Activated CD4-positive, alpha-beta T cell treated with anti-CD3 and anti-CD28 coated beads, Interleukin-2, amount 10 ng/mL, durations not matched to agents 7 days and 5 days (primary cell): Measurements from ENCODE around the gene BOLA3. TPM values are rescaled to one million over a fixed set of nuclear protein-coding genes. Genes with fewer than 3 reads are reported as not detected.
"Not testable (repeated sequence)": the region's sequence is repeated elsewhere in the genome, so short reads cannot be mapped to it uniquely, and the experiment has no call there.

Experiments
- CTCF ChIA-PET: fragments of 350-600 bp; sonication (Branson Sonifier 250); formaldehyde crosslinking; loops from one replicate; lab custom pipeline; 2021; ENCODE audit warnings: antibody characterized with exemption; lab: Charles Lee
- POLR2A ChIA-PET: fragments of 350-600 bp; sonication (Branson Sonifier 250); formaldehyde crosslinking; loops from one replicate; lab custom pipeline; 2021; ENCODE audit warnings: antibody characterized with exemption; lab: Charles Lee
- DNase-seq: peaks from one replicate; pipeline ENCODE4 v3.0.0-alpha.2; 2020
- H3K27ac Mint-ChIP-seq: one replicate; pipeline ENCODE4 v1.8.0; 2021; ENCODE audit warnings: mild to moderate bottlenecking, moderate library complexity, mixed read lengths
- H3K27me3 Mint-ChIP-seq: one replicate; pipeline ENCODE4 v1.8.0; 2021; ENCODE audit warnings: mixed read lengths
- H3K36me3 Mint-ChIP-seq: one replicate; pipeline ENCODE4 v1.8.0; 2021; ENCODE audit warnings: low read depth, mixed read lengths
- H3K4me1 Mint-ChIP-seq: one replicate; pipeline ENCODE4 v1.8.0; 2021; ENCODE audit warnings: mixed read lengths
- H3K4me3 Mint-ChIP-seq: one replicate; pipeline ENCODE4 v1.8.0; 2021; ENCODE audit warnings: mild to moderate bottlenecking, moderate library complexity, mixed read lengths
- H3K9me3 Mint-ChIP-seq: one replicate; pipeline ENCODE4 v1.8.0; 2021; ENCODE audit warnings: mixed read lengths
- total RNA-seq, 2 experiments: library from RNA; stranded (reverse); gene quantifications; one replicate each; pipeline ENCODE4 v1.2.3, GENCODE V29; 2021

The BOLA3 gene
- total RNA-seq, 2 experiments from 2014 or later: 53.3 to 63.2 TPM

- CTCF ChIA-PET: interaction anchor here (0.8 to 1.5 kb wide), 2 partner anchors 21 to 48 kb away, joined by 3 read pairs; no protein-coding TSS in a partner anchor
- POLR2A ChIA-PET: no interaction called here
- Mint-ChIP-seq H3K9me3 (no peaks in the 10 kb centered on the region), H3K4me1 (no peaks in the 10 kb centered on the region), H3K4me3 (no peak overlapping the region), H3K36me3 (peaks cover 15% of the 10 kb centered on the region), H3K27ac (peak overlapping the region; percentile 26), H3K27me3 (no peaks in the 10 kb centered on the region)
- no peak for DNase-seq
Observed at GRCh38 chr2:74099271-74099670, 48.4 kb downstream of the BOLA3 start.

GRCh38 chr2:74097574-74097973 lies 50.1 kb downstream of the BOLA3 start:
- ChIA-PET CTCF (interaction anchor here (0.6 to 1.0 kb wide), 2 partner anchors 23 to 301 kb away, joined by 3 read pairs; no protein-coding TSS in a partner anchor), POLR2A (no interaction called here)

GRCh38 chr2:74096052-74096451 lies 51.7 kb downstream of the BOLA3 start:
- no peak for DNase-seq
- Mint-ChIP-seq H3K36me3 (peaks cover 19% of the 10 kb centered on the region), H3K27me3 (no peaks in the 10 kb centered on the region), H3K4me3 (no peak overlapping the region), H3K9me3 (no peaks in the 10 kb centered on the region), H3K27ac (no peak overlapping the region), H3K4me1 (no peaks in the 10 kb centered on the region)
- ChIA-PET POLR2A (no interaction called here), CTCF (no interaction called here)

More at GRCh38 chr2:74097574-74097973, 50.1 kb downstream of the BOLA3 start:
- no peak for DNase-seq
- Mint-ChIP-seq H3K4me1 (no peaks in the 10 kb centered on the region), H3K36me3 (peaks cover 21% of the 10 kb centered on the region), H3K27me3 (no peaks in the 10 kb centered on the region), H3K4me3 (no peak overlapping the region), H3K9me3 (no peaks in the 10 kb centered on the region), H3K27ac (no peak overlapping the region)

- H3K4me1 Mint-ChIP-seq: no peaks in the 10 kb centered on the region
- H3K27me3 Mint-ChIP-seq: no peaks in the 10 kb centered on the region
- POLR2A ChIA-PET: no interaction called here
- CTCF ChIA-PET: no interaction called here
- H3K36me3 Mint-ChIP-seq: peaks cover 20% of the 10 kb centered on the region
- H3K27ac Mint-ChIP-seq: no peak overlapping the region
- no peak overlapping the region for H3K4me3 Mint-ChIP-seq
- no peak for DNase-seq
- no peaks in the 10 kb centered on the region for H3K9me3 Mint-ChIP-seq
Observed at GRCh38 chr2:74095632-74096031, 52.1 kb downstream of the BOLA3 start.

GRCh38 chr2:74094291-74094690 lies 53.4 kb downstream of the BOLA3 start:
- Mint-ChIP-seq H3K36me3 (peaks cover 23% of the 10 kb centered on the region), H3K27me3 (no peaks in the 10 kb centered on the region), H3K4me3 (no peak overlapping the region), H3K9me3 (no peaks in the 10 kb centered on the region), H3K27ac (no peak overlapping the region), H3K4me1 (no peaks in the 10 kb centered on the region)
- ChIA-PET POLR2A (no interaction called here), CTCF (interaction anchor here (0.6 kb wide), 1 partner anchor 745 kb away, joined by 3 read pairs; no protein-coding TSS in a partner anchor)
- no peak for DNase-seq

GRCh38 chr2:74093840-74094239 lies 53.9 kb downstream of the BOLA3 start:
- Mint-ChIP-seq H3K36me3 (peaks cover 26% of the 10 kb centered on the region), H3K4me1 (no peaks in the 10 kb centered on the region), H3K4me3 (no peak overlapping the region), H3K27ac (no peak overlapping the region), H3K9me3 (no peaks in the 10 kb centered on the region), H3K27me3 (no peaks in the 10 kb centered on the region)
- DNase-seq: no peak
- ChIA-PET CTCF (interaction anchor here (0.6 kb wide), 1 partner anchor 745 kb away, joined by 3 read pairs; no protein-coding TSS in a partner anchor), POLR2A (no interaction called here)

GRCh38 chr2:74093426-74093825 lies 54.3 kb downstream of the BOLA3 start:
- ChIA-PET POLR2A (no interaction called here), CTCF (no interaction called here)
- DNase-seq: no peak
- H3K4me3 Mint-ChIP-seq: no peak overlapping the region
- H3K36me3 Mint-ChIP-seq: peaks cover 26% of the 10 kb centered on the region
- no peaks in the 10 kb centered on the region for H3K9me3 Mint-ChIP-seq
- no peaks in the 10 kb centered on the region for H3K27me3 Mint-ChIP-seq
- H3K4me1 Mint-ChIP-seq: no peaks in the 10 kb centered on the region
- no peak overlapping the region for H3K27ac Mint-ChIP-seq

GRCh38 chr2:74092275-74092674 lies 55.4 kb downstream of the BOLA3 start:
- no peak for DNase-seq
- ChIA-PET POLR2A (no interaction called here), CTCF (no interaction called here)
- no peaks in the 10 kb centered on the region for H3K4me1 Mint-ChIP-seq
- H3K4me3 Mint-ChIP-seq: no peak overlapping the region
- no peaks in the 10 kb centered on the region for H3K9me3 Mint-ChIP-seq
- H3K27ac Mint-ChIP-seq: no peak overlapping the region
- no peaks in the 10 kb centered on the region for H3K27me3 Mint-ChIP-seq
- H3K36me3 Mint-ChIP-seq: peaks cover 29% of the 10 kb centered on the region

- DNase-seq: no peak
- Mint-ChIP-seq H3K4me3 (no peak overlapping the region), H3K27ac (peak overlapping the region; percentile 3), H3K36me3 (peaks cover 29% of the 10 kb centered on the region), H3K9me3 (no peaks in the 10 kb centered on the region), H3K4me1 (no peaks in the 10 kb centered on the region), H3K27me3 (no peaks in the 10 kb centered on the region)
- ChIA-PET POLR2A (no interaction called here), CTCF (interaction anchor here (1.9 kb wide), 1 partner anchor 10 kb away, joined by 5 read pairs; no protein-coding TSS in a partner anchor)
Observed at GRCh38 chr2:74091391-74091790, 56.3 kb downstream of the BOLA3 start.

- ChIA-PET POLR2A (interaction anchor here (0.6 kb wide), 1 partner anchor 497 kb away, joined by 3 read pairs; no protein-coding TSS in a partner anchor), CTCF (interaction anchor here (1.9 kb wide), 1 partner anchor 11 kb away, joined by 5 read pairs; no protein-coding TSS in a partner anchor)
- no peak for DNase-seq
- H3K4me1 Mint-ChIP-seq: no peaks in the 10 kb centered on the region
- no peaks in the 10 kb centered on the region for H3K27me3 Mint-ChIP-seq
- no peak overlapping the region for H3K27ac Mint-ChIP-seq
- no peak overlapping the region for H3K4me3 Mint-ChIP-seq
- peaks cover 33% of the 10 kb centered on the region for H3K36me3 Mint-ChIP-seq
- no peaks in the 10 kb centered on the region for H3K9me3 Mint-ChIP-seq
Observed at GRCh38 chr2:74089816-74090745, 57.6 kb downstream of the BOLA3 start.

- H3K4me1 Mint-ChIP-seq, H3K27ac Mint-ChIP-seq, H3K27me3 Mint-ChIP-seq, DNase-seq, H3K4me3 Mint-ChIP-seq, POLR2A ChIA-PET, H3K9me3 Mint-ChIP-seq: not testable (repeated sequence)
- peaks cover 28% of the 10 kb centered on the region for H3K36me3 Mint-ChIP-seq
- CTCF ChIA-PET: interaction anchor here (0.9 kb wide), 1 partner anchor 264 kb away, joined by 3 read pairs; no protein-coding TSS in a partner anchor
Observed at GRCh38 chr2:74088676-74089075, 59.0 kb downstream of the BOLA3 start.

- no peaks in the 10 kb centered on the region for H3K9me3 Mint-ChIP-seq
- peaks cover 26% of the 10 kb centered on the region for H3K36me3 Mint-ChIP-seq
- POLR2A ChIA-PET: no interaction called here
Observed at GRCh38 chr2:74087696-74088095, 60.0 kb downstream of the BOLA3 start.

GRCh38 chr2:74086021-74086420 lies 61.7 kb downstream of the BOLA3 start:
- CTCF ChIA-PET: no interaction called here
- H3K36me3 Mint-ChIP-seq: peaks cover 30% of the 10 kb centered on the region

More at GRCh38 chr2:74087696-74088095, 60.0 kb downstream of the BOLA3 start:
- H3K27me3 Mint-ChIP-seq: no peaks in the 10 kb centered on the region
- no peak overlapping the region for H3K4me3 Mint-ChIP-seq
- CTCF ChIA-PET: interaction anchor here (0.6 to 1.6 kb wide), 2 partner anchors 24 to 509 kb away, joined by 3 to 5 read pairs; no protein-coding TSS in a partner anchor
- no peaks in the 10 kb centered on the region for H3K4me1 Mint-ChIP-seq
- H3K27ac Mint-ChIP-seq: no peak overlapping the region
- DNase-seq: no peak

More at GRCh38 chr2:74086021-74086420, 61.7 kb downstream of the BOLA3 start:
- H3K4me1 Mint-ChIP-seq: no peaks in the 10 kb centered on the region
- no peaks in the 10 kb centered on the region for H3K27me3 Mint-ChIP-seq
- H3K27ac Mint-ChIP-seq: no peak overlapping the region
- H3K4me3 Mint-ChIP-seq: no peak overlapping the region
- DNase-seq: no peak
- POLR2A ChIA-PET: no interaction called here
- H3K9me3 Mint-ChIP-seq: no peaks in the 10 kb centered on the region
